LNCaP clone FGC (cell line): ENCODE results near the gene RPL18.

Experiments
- DNase-seq: peaks from one replicate; pipeline ENCODE4 v3.0.0-alpha.2; 2011; ENCODE audit warnings: low read depth
- H3K4me3 ChIP-seq: 2 replicates; pipeline ENCODE4 v1.5.1; 2011; ENCODE audit warnings: mild to moderate bottlenecking, low read depth, low read length, control low read depth
- TF ChIP-seq, protein P1 (sequence below): IDR thresholded peaks from 2 replicates; pipeline ENCODE4 v1.5.1; 2012; ENCODE audit warnings: mild to moderate bottlenecking; ENCODE audit not compliant: control insufficient read depth, insufficient read depth; ENCODE audit errors: extremely low read depth

RPL18 gene

DNA sequence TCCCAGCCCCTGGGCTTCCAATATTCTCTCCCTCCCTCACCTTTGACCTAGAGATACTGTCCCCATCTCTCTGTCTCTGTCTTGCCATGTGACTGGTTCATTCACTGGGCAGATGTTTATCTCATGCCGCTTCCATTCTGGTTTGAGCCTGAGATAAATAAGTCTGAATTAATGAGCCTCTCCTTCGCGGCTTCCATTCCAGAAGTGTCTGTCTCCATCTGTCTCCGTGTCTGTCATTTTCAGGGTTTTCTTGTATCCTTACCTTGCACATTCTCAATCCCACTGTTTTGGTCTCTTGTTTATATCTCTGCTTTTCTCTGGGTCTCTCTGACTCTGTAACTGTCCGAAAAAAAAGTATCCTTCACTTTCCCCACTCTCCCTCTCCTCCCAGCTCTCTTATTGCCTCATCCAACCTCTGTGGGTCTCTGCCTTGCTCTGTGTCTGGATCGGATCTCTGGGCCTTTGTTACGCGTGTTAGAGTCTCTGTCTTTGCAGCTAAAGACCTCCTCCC, 4.6 kb upstream of the RPL18 start:
- no peak for DNase-seq
- TF ChIP-seq, protein P1, sequence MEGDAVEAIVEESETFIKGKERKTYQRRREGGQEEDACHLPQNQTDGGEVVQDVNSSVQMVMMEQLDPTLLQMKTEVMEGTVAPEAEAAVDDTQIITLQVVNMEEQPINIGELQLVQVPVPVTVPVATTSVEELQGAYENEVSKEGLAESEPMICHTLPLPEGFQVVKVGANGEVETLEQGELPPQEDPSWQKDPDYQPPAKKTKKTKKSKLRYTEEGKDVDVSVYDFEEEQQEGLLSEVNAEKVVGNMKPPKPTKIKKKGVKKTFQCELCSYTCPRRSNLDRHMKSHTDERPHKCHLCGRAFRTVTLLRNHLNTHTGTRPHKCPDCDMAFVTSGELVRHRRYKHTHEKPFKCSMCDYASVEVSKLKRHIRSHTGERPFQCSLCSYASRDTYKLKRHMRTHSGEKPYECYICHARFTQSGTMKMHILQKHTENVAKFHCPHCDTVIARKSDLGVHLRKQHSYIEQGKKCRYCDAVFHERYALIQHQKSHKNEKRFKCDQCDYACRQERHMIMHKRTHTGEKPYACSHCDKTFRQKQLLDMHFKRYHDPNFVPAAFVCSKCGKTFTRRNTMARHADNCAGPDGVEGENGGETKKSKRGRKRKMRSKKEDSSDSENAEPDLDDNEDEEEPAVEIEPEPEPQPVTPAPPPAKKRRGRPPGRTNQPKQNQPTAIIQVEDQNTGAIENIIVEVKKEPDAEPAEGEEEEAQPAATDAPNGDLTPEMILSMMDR, result no peak
- H3K4me3 ChIP-seq, result peak overlapping the region; percentile 30

DNA sequence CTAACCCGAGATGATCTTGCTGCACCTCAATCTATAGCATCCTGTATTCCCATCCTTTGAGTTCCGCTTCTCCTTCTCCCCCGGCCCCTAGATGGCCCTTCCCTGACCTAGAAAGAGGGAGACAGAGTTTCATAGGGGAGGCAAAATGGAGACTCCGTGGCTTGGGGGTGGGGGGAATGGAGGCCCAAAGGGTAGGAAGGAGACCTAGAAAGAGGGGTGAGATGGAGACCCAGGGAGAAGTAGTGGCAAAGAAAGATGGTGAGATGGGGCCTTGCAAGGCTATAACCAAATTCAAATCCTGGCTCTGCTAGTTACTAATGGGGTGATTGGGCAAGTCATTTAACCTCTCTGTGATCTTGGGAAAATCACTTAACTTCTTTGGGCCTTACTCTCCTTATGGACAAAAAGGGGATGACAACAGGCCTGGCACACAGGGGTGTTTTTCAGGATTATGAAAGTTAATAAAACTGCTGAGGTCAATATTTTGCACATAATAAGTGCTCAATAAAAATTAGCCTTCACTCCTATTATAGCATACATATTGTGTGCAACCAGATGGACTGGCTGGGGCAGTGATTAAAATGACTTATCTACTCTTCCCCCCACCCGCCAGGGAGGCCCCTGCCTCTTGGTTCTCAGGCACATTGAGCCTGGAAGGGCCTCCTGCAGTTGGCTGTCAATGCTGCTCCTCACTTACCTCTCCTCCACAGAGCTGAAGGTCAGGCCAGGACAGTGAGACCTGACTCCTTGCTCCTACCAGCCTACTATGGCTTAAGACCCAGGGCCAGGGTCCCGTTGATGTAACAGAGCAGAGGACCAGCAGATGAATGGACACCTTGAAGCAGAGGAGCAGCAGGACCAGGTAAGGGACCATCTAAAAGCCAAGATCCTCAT, 961 bp upstream of the RPL18 start:
- no peak for DNase-seq
- TF ChIP-seq, protein P1, result no peak
- H3K4me3 ChIP-seq, result peak overlapping the region; percentile 91

DNA sequence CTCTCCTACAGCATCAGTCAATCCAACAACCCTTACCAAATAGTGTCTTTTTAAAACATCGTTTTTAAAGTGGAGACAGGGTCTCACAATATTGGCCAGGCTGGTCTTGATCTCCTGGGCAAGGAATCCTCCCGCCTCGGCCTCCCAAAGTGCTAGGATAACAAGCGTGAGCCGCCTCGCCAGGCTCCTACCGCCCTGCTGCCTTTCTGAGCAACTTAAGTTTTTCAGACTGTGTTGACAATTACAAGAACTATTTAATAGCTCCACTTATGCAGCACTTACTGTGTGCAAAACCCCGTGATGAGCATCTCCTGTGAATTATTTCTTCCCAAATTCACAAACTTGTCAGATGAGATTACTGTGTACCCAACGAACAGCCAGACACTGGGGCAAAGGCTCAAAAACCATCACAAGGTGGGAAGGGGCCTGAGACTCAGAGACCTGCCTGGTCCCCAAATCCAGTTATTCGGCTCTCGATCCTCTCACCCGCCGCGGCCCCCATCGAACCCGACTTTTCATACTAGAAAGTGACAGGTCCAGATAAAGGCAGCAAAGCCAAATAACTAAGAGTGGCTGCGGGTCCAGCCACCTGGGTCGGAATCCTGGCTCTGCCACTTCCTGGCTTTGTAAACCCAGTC, 581 bp downstream of the RPL18 start:
- peak overlapping the region; percentile 91 for H3K4me3 ChIP-seq
- DNase-seq, result no peak
- TF ChIP-seq, protein P1, result no peak

DNA sequence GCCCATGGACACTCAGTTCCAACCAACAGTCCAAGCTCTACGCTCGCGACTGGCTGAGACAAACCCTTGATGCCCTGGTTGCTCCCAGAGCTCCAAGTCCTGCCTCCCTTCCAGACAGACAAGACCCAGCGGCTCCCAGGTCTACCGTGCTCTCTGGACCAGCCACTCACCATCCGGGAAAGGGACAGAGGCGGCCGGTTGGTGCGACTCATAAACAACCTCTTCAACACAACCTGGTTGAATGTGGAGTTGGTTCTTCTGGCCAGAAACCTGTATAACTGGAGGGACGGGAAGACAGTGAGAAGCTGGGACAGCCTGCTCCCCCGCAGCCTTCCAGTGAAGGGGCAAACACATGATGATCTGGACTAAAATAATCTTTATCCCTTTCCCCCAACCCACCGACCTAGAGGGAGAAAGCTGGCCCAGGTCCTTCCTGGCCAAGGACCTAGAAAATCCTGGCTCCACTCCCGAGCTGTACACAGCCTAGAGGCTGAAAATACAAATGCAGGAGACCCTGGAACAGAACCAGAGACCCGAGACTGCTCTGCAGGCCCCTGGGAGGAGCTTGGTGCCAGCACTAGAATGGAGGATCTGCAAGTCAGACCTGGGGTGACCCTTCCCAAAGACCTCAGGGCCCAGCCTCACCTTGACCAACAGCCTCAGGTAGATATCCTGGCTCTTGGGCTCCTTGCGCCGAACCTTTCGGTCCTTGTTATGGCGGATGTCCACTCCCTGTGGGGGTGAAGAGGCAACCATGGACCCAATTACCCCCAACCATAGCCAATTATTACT, 1.6 kb downstream of the RPL18 start:
- DNase-seq, result no peak
- peak overlapping the region; percentile 91 for H3K4me3 ChIP-seq
- TF ChIP-seq, protein P1, result no peak

DNA sequence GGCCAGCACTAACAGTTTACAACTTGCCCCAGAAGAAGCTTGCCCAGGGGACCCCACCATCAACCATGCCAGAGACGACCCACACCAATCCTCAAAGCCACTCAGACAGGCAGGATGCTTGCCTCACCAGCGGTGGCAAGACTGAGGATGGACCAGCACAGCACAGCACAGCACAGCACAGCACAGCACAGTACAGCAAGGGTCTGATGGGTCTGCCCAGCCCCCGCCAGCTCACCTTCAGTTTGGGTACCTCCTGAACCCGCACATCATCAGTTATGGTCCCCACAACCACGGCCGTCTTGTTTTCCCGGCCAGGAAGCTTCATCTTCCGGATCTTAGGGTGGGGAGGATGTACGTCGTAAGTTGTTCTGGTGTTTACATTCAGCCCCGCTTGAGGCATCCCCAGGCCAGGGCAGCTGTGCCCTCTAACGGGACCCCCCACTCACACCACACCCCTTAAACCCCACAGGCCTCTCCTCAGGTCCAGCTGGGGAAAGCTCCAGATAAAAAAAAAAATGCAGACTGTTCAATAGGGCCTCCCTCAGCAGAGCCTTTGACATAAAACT, 2.4 kb downstream of the RPL18 start:
- DNase-seq, result no peak
- TF ChIP-seq, protein P1, result no peak
- peak overlapping the region; percentile 91 for H3K4me3 ChIP-seq

DNA sequence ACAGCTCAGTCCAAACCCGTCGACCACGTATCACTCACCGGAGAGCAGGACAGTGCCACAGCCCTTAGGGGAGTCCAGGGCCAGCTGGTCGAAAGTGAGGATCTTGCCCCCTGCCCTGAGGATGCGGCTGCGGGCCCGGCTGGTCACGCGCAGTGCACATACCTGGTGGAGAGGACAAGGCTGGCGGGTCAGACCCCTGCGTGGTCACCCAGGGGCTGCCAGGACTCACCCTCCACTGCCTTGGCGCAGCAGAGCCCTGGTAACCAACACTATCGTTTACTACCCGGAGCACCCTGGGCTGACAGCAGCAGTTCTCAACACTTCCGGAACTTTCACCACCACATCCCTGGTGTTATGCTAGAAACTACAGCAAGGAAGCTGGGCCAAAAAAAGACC, 2.9 kb downstream of the RPL18 start:
- no peak for DNase-seq
- TF ChIP-seq, protein P1, result no peak
- peak overlapping the region; percentile 91 for H3K4me3 ChIP-seq
